B cell (primary cell): ENCODE results near the gene CEP131. TPM values are rescaled to one million over a fixed set of nuclear protein-coding genes. Genes with fewer than 3 reads are reported as not detected.

Experiments used
- ATAC-seq: fragments of 200-7000 bp; cut with Tn5 transposase; one replicate; pipeline ENCODE4 v1.10.0; 2021; ENCODE audit warnings: low read depth, mild to moderate bottlenecking, moderate number of reproducible peaks, moderate library complexity
- CTCF ChIA-PET: fragments of 350-600 bp; sonication (Branson Sonifier 250); formaldehyde crosslinking; loops from one replicate; lab custom pipeline; 2021; ENCODE audit warnings: antibody characterized with exemption, inconsistent platforms; lab: Charles Lee
- POLR2A ChIA-PET: fragments of 350-600 bp; sonication (Branson Sonifier 250); formaldehyde crosslinking; loops from one replicate; lab custom pipeline; 2021; ENCODE audit warnings: antibody characterized with exemption; lab: Charles Lee
- DNase-seq: peaks from one replicate; pipeline ENCODE4 v3.0.0; 2013
- H2AFZ ChIP-seq: 2 replicates; pipeline ENCODE4 v1.6.1; 2012; ENCODE audit warnings: mild to moderate bottlenecking, low read depth, low read length; ENCODE audit not compliant: insufficient read depth, poor library complexity, severe bottlenecking
- H3K27ac ChIP-seq, 2 donors: 1 replicate in 1 of 2; 2 replicates in 1 of 2; pipeline ENCODE4 v1.5.1; 2012 to 2013; ENCODE audit warnings: low read length in 2 of 2, mild to moderate bottlenecking in 2 of 2, moderate library complexity in 1 of 2
- H3K27me3 ChIP-seq, 4 experiments: fragments of 200-600 bp in 1 of 4; sonication (generic) in 1 of 4; replicated peaks in 1 of 4; 1 replicate in 2 of 4; 2 replicates in 2 of 4; pipeline versions ENCODE4 v1.6.1 to v1.7.0; 2013 to 2016; ENCODE audit warnings: low read length in 3 of 4, mild to moderate bottlenecking in 2 of 4, mixed read lengths in 1 of 4, moderate library complexity in 1 of 4; ENCODE audit not compliant: insufficient read depth in 4 of 4, control insufficient read depth in 3 of 4; ENCODE audit errors: control extremely low read depth in 1 of 4
- H3K36me3 ChIP-seq, 2 experiments: replicated peaks in 1 of 2; 1 replicate in 1 of 2; 2 replicates in 1 of 2; pipeline versions ENCODE4 v1.6.1 to v1.7.1; 2013; ENCODE audit warnings: low read length in 1 of 2; ENCODE audit not compliant: insufficient read depth in 2 of 2, control insufficient read depth in 1 of 2; ENCODE audit errors: control extremely low read depth in 1 of 2, extremely low read depth in 1 of 2
- H3K4me1 ChIP-seq, 2 donors: fragments of 200-600 bp in 1 of 2; sonication (generic) in 1 of 2; 1 replicate in 1 of 2; 2 replicates in 1 of 2; pipeline versions ENCODE4 v1.5.1 to v1.6.1; 2013 to 2017; ENCODE audit warnings: low read length in 2 of 2; ENCODE audit not compliant: control insufficient read depth in 2 of 2, insufficient read depth in 2 of 2
- H3K4me2 ChIP-seq: replicated peaks from 2 replicates; pipeline ENCODE3; 2012; ENCODE audit warnings: mild to moderate bottlenecking, low read depth, low read length; ENCODE audit not compliant: poor library complexity, severe bottlenecking
- H3K4me3 ChIP-seq, 5 experiments: fragments of 200-600 bp in 1 of 5; sonication (generic) in 1 of 5; 1 replicate in 3 of 5; 2 replicates in 2 of 5; pipeline versions ENCODE4 v1.5.1 to v1.7.0; 2011 to 2016; ENCODE audit warnings: low read length in 4 of 5, mild to moderate bottlenecking in 4 of 5, low read depth in 2 of 5, control low read depth in 1 of 5, moderate library complexity in 1 of 5; ENCODE audit not compliant: insufficient read depth in 1 of 5; ENCODE audit errors: control extremely low read depth in 1 of 5, extremely low read depth in 1 of 5
- H3K79me2 ChIP-seq: fragments of 200-600 bp; sonication (generic); one replicate; pipeline ENCODE4 v1.6.0; 2016; ENCODE audit warnings: low read length; ENCODE audit not compliant: control insufficient read depth, insufficient read depth
- H3K9ac ChIP-seq: fragments of 200-600 bp; sonication (generic); 2 replicates; pipeline ENCODE4 v1.6.1; 2017; ENCODE audit warnings: mild to moderate bottlenecking, low read length, moderate library complexity
- H3K9me3 ChIP-seq, 3 donors: one replicate each; pipeline versions ENCODE4 v1.6.1 to v1.7.1; 2013; ENCODE audit warnings: low read length in 2 of 3; ENCODE audit not compliant: control insufficient read depth in 2 of 3, insufficient read depth in 1 of 3; ENCODE audit errors: control extremely low read depth in 1 of 3
- H4K20me1 ChIP-seq: 2 replicates; pipeline ENCODE4 v1.6.0; 2012; ENCODE audit warnings: mild to moderate bottlenecking, low read length; ENCODE audit not compliant: insufficient read depth, control insufficient read depth, poor library complexity, severe bottlenecking
- H3K27ac Mint-ChIP-seq: one replicate; pipeline ENCODE4 v1.8.0; 2021; ENCODE audit warnings: mixed read lengths
- H3K27me3 Mint-ChIP-seq: one replicate; pipeline ENCODE4 v1.8.0; 2021; ENCODE audit warnings: mixed read lengths
- H3K4me1 Mint-ChIP-seq: one replicate; pipeline ENCODE4 v1.8.0; 2021; ENCODE audit warnings: mixed read lengths
- H3K4me3 Mint-ChIP-seq: one replicate; pipeline ENCODE4 v1.8.0; 2021; ENCODE audit warnings: mixed read lengths
- H3K9me3 Mint-ChIP-seq: one replicate; pipeline ENCODE4 v1.8.0; 2022; ENCODE audit warnings: mixed read lengths; ENCODE audit not compliant: insufficient read depth
- CTCF ChIP-seq: fragments of 200-600 bp; IDR thresholded peaks from one replicate; pipeline ENCODE4 v1.8.0; 2022; ENCODE audit warnings: antibody characterized with exemption, mild to moderate bottlenecking
- EZH2 ChIP-seq: IDR thresholded peaks from 2 replicates; pipeline ENCODE4 v1.6.1; 2012; ENCODE audit warnings: borderline replicate concordance, low read depth, mild to moderate bottlenecking, moderate library complexity, low read length; ENCODE audit not compliant: insufficient read depth, poor library complexity, severe bottlenecking
- WGBS: methylation state at CpG from one replicate; pipeline ENCODE4 v1.1.5; 2013; ENCODE audit warnings: missing lambda C conversion rate; ENCODE audit not compliant: insufficient coverage; 5-methylcytosine and 5-hydroxymethylcytosine counted together
- intact Hi-C: fragments of 100-400 bp; cut with micrococcal nuclease; formaldehyde crosslinking; loops from one replicate; pipeline ENCODE4 v1.10.0; 2022
- polyA plus RNA-seq: library from polyadenylated mRNA; depleted of rRNA; stranded (reverse); fragments of >200 nt; gene quantifications from 2 replicates; pipeline ENCODE4 v1.2.3, GENCODE V29; 2012
- total RNA-seq, 2 donors: library from RNA; stranded (reverse); fragments of 120-200 nt in 1 of 2; gene quantifications; 1 replicate in 1 of 2; 2 replicates in 1 of 2; pipeline versions ENCODE4 v1.2.3 to v1.2.4, GENCODE V29; 2013 to 2022

Gene CEP131
- total and polyA plus RNA-seq, 2 donors (not counting 1 experiment from before 2014, with no cell fraction given): 18.8 to 25.5 TPM

- H3K9me3 ChIP-seq: no peaks in the 10 kb centered on the region
- TF ChIP-seq EZH2 (no peak), CTCF (no peak)
- Mint-ChIP-seq H3K4me1 (peaks cover 9% of the 10 kb centered on the region), H3K9me3 (no peaks in the 10 kb centered on the region), H3K27ac (peak overlapping the region; percentile 80), H3K27me3 (peaks cover 15% of the 10 kb centered on the region), H3K4me3 (peak overlapping the region; percentile 62)
- WGBS: 89% methylated on average over 17 of the region's 17 CpGs
- H3K27me3 ChIP-seq: peaks cover 0 to 2% (median under 1%) of the 10 kb centered on the region in 4 experiments
- H3K36me3 ChIP-seq: no peaks in the 10 kb centered on the region
- H3K4me3 ChIP-seq: no peak overlapping the region
- no peaks in the 10 kb centered on the region for H3K4me1 ChIP-seq
- H3K79me2 ChIP-seq: no peaks in the 10 kb centered on the region
- POLR2A ChIA-PET: interaction anchor here (0.6 kb wide), 1 partner anchor 1504 kb away, joined by 5 read pairs; no protein-coding TSS in a partner anchor
- no peaks in the 10 kb centered on the region for H4K20me1 ChIP-seq
- CTCF ChIA-PET: interaction anchor here (1.3 kb wide), 1 partner anchor 11 kb away, joined by 3 read pairs; no protein-coding TSS in a partner anchor
- ATAC-seq (peak; percentile 69), DNase-seq (peak; percentile 49)
- H3K27ac ChIP-seq: no peak overlapping the region
- H3K4me2 ChIP-seq: no peak overlapping the region
- H2AFZ ChIP-seq: no peak overlapping the region
- H3K9ac ChIP-seq: no peak overlapping the region
- intact Hi-C loops: no loop called here
Measured at GRCh38 chr17:81153340-81153803, 69.4 kb downstream of the CEP131 start.

GRCh38 chr17:81152288-81152828, 70.4 kb downstream of the CEP131 start:
- intact Hi-C loops: no loop called here
- ChIA-PET CTCF (interaction anchor here (0.7 kb wide), 1 partner anchor 72 kb away, joined by 4 read pairs; no protein-coding TSS in a partner anchor), POLR2A (interaction anchor here (0.7 kb wide), 1 partner anchor 56 kb away, joined by 4 read pairs; no protein-coding TSS in a partner anchor)
- H3K79me2 ChIP-seq: no peaks in the 10 kb centered on the region
- Mint-ChIP-seq H3K4me1 (peaks cover 9% of the 10 kb centered on the region), H3K27me3 (peaks cover 15% of the 10 kb centered on the region), H3K9me3 (no peaks in the 10 kb centered on the region), H3K27ac (no peak overlapping the region), H3K4me3 (no peak overlapping the region)
- H3K36me3 ChIP-seq: no peaks in the 10 kb centered on the region
- 100% methylated on average over 1 of the region's 8 CpGs for WGBS
- no peak overlapping the region for H3K27ac ChIP-seq
- H3K4me3 ChIP-seq: no peak overlapping the region
- TF ChIP-seq CTCF: no peak
- no peak for TF ChIP-seq EZH2
- ATAC-seq: no peak
- H3K4me2 ChIP-seq: no peak overlapping the region
- H2AFZ ChIP-seq: no peak overlapping the region
- no peaks in the 10 kb centered on the region for H3K9me3 ChIP-seq
- H4K20me1 ChIP-seq: no peaks in the 10 kb centered on the region
- no peak overlapping the region for H3K9ac ChIP-seq
- DNase-seq: no peak
- H3K27me3 ChIP-seq: peaks cover 0 to 2% (median under 1%) of the 10 kb centered on the region in 4 experiments
- no peaks in the 10 kb centered on the region for H3K4me1 ChIP-seq
